ENCODE results near the gene TMEM72. TPM values are rescaled to one million over a fixed set of nuclear protein-coding genes. Genes with fewer than 3 reads are reported as not detected.

The TMEM72 gene
- total and polyA plus RNA-seq, 4 donors, result 0.02 to 0.33 TPM; not detected in 2

GRCh38 chr10:44956717-44957706 lies 45.9 kb downstream of the TMEM72 start:
- Histone ChIP-seq H3K36me3 (ENCODE audit: control insufficient read depth in 4 of 4, insufficient read depth in 3 of 4, low read depth in 1 of 4, low read length in 3 of 4) (peaks cover 0 to 3% (median 0%) of the 10 kb centered on the region in 4 donors), H3K4me3 (ENCODE audit: low read depth in 1 of 3, low read length in 3 of 3) (no peak overlapping the region), H3K27ac (ENCODE audit: low read depth in 1 of 2, low read length in 2 of 2) (no peak overlapping the region), H3K27me3 (ENCODE audit: control insufficient read depth in 4 of 4, insufficient read depth in 4 of 4, low read length in 3 of 4) (no peaks in the 10 kb centered on the region), H3K9me3 (ENCODE audit: control insufficient read depth in 4 of 4, low read length in 3 of 4) (no peaks in the 10 kb centered on the region), H3K4me1 (ENCODE audit: control insufficient read depth in 4 of 4, insufficient read depth in 4 of 4, low read length in 3 of 4) (peaks cover 12 to 33% (median 19%) of the 10 kb centered on the region in 4 donors), H3K9ac (ENCODE audit: low read depth in 1 of 2, low read length in 2 of 2) (no peak overlapping the region)
- 95% methylated on average over 4 of the region's 4 CpGs for WGBS
- DNase-seq (ENCODE audit: low spot score), result peak; percentile 13
- no peak for TF ChIP-seq CTCF (IDR thresholded peaks at IDR 0.05; ENCODE audit: low read depth, low read length, missing input control)
- no peak for TF ChIP-seq YY1 (IDR thresholded peaks at IDR 0.05)
- no peak for TF ChIP-seq ZBTB33 (IDR thresholded peaks at IDR 0.05)
- no peak for TF ChIP-seq JUND (IDR thresholded peaks at IDR 0.05)
- TF ChIP-seq NR2F2 (IDR thresholded peaks at IDR 0.05), result no peak
- TF ChIP-seq HNF4G (IDR thresholded peaks at IDR 0.05), result no peak
- no peak for TF ChIP-seq SP1 (IDR thresholded peaks at IDR 0.05)
- no peak for TF ChIP-seq GABPA (IDR thresholded peaks at IDR 0.05 in 1 of 2, conservative IDR thresholded peaks at IDR 0.05 in 1 of 2)
- no peak for TF ChIP-seq TAF1 (conservative IDR thresholded peaks at IDR 0.05)
- TF ChIP-seq, protein P1, sequence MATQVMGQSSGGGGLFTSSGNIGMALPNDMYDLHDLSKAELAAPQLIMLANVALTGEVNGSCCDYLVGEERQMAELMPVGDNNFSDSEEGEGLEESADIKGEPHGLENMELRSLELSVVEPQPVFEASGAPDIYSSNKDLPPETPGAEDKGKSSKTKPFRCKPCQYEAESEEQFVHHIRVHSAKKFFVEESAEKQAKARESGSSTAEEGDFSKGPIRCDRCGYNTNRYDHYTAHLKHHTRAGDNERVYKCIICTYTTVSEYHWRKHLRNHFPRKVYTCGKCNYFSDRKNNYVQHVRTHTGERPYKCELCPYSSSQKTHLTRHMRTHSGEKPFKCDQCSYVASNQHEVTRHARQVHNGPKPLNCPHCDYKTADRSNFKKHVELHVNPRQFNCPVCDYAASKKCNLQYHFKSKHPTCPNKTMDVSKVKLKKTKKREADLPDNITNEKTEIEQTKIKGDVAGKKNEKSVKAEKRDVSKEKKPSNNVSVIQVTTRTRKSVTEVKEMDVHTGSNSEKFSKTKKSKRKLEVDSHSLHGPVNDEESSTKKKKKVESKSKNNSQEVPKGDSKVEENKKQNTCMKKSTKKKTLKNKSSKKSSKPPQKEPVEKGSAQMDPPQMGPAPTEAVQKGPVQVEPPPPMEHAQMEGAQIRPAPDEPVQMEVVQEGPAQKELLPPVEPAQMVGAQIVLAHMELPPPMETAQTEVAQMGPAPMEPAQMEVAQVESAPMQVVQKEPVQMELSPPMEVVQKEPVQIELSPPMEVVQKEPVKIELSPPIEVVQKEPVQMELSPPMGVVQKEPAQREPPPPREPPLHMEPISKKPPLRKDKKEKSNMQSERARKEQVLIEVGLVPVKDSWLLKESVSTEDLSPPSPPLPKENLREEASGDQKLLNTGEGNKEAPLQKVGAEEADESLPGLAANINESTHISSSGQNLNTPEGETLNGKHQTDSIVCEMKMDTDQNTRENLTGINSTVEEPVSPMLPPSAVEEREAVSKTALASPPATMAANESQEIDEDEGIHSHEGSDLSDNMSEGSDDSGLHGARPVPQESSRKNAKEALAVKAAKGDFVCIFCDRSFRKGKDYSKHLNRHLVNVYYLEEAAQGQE (IDR thresholded peaks at IDR 0.05), result no peak
- TF ChIP-seq ATF3 (IDR thresholded peaks at IDR 0.05), result no peak
- TF ChIP-seq HNF4A (conservative IDR thresholded peaks at IDR 0.05), result no peak
- TF ChIP-seq FOXA2 (IDR thresholded peaks at IDR 0.05), result no peak
- TF ChIP-seq RAD21 (IDR thresholded peaks at IDR 0.05), result no peak
- TF ChIP-seq MAX (IDR thresholded peaks at IDR 0.05), result no peak
- TF ChIP-seq FOXA1 (IDR thresholded peaks at IDR 0.05), result no peak
- no peak for TF ChIP-seq EGR1 (IDR thresholded peaks at IDR 0.05; ENCODE audit: low read depth in 2 of 2)
- TF ChIP-seq RXRA (IDR thresholded peaks at IDR 0.05), result no peak
